ENCODE data around the gene ZSWIM2.
"Not testable (repeated sequence)": the region's sequence is repeated elsewhere in the genome, so short reads cannot be mapped to it uniquely, and the experiment has no call there.

The ZSWIM2 gene, protein sequence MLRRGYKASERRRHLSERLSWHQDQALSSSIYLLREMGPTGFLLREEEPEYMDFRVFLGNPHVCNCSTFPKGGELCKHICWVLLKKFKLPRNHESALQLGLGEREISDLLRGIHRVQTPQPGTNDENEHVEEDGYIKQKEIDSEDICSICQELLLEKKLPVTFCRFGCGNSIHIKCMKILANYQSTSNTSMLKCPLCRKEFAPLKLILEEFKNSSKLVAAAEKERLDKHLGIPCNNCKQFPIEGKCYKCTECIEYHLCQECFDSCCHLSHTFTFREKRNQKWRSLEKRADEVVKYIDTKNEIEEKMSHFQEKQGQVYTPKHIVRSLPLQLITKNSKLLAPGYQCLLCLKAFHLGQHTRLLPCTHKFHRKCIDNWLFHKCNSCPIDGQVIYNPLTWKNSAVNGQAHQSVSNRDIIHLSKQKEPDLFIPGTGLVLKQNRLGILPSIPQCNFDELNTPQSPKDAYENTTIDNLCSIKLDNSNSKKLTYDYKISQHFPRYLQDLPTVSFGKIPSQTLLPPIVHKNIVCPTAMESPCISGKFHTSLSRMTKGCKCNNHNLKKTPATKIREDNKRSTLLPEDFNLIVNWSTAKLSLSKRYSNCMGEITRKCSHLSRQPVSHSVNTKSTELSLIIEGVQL
- 0 reads per million in 2 donors for total RNA-seq

- DNase-seq: peak in 1 of 5 experiments; percentile 57
Measured at GRCh38 chr2:186848873-186849578, at the start of gene ZSWIM2. ZSWIM2 (minus strand) TSS chr2:186849170; CDS start chr2:186849130, 40 bp downstream.

GRCh38 chr2:186896220-186896619, 47.2 kb upstream of the ZSWIM2 start:
- DNase-seq: not testable (repeated sequence)

- no peak for DNase-seq
Measured at GRCh38 chr2:186895451-186895850, 46.5 kb upstream of the ZSWIM2 start.

DNA sequence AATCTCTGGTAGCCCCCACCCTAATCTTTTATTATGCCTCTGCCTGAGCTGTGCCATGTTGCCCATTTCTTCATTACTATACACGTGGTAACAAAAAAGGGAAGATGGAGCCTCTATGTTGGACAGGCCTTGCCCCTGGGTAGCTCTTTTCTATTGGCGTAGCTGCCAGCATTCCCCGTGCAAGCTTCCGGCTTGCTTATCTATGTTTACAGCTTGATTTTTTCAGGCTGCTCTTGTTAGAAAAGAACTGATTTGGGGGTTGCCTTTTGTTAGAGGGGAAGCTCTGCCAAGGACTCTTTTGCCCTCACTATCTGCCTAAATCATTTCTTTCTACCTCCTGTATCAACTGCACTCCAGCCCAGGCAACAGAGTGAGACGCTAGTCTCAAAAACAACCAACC, 45.5 kb upstream of the ZSWIM2 start:
- DNase-seq: no peak

- DNase-seq: no peak
Measured at GRCh38 chr2:186892821-186893220, 43.9 kb upstream of the ZSWIM2 start.

DNA sequence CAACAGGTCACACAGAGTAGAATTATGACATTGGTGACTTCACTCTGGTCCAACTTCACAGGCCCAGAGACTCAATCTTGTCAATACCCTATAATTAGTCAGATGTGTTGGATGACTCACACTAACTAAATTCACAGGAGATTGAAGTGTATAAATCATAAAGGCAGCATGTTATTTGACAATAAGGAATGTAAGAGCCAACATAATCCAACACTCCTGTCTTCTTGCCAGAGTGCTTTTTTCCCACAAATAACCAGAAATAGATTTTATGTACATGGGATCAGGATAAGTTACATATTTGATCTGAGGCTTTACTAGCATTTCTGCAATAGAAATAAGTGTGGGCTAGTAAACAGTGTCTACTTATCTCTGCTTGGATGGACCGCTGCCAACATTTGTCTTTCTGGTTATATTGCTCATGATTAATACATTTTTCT, 42.2 kb upstream of the ZSWIM2 start:
- no peak for DNase-seq

DNA sequence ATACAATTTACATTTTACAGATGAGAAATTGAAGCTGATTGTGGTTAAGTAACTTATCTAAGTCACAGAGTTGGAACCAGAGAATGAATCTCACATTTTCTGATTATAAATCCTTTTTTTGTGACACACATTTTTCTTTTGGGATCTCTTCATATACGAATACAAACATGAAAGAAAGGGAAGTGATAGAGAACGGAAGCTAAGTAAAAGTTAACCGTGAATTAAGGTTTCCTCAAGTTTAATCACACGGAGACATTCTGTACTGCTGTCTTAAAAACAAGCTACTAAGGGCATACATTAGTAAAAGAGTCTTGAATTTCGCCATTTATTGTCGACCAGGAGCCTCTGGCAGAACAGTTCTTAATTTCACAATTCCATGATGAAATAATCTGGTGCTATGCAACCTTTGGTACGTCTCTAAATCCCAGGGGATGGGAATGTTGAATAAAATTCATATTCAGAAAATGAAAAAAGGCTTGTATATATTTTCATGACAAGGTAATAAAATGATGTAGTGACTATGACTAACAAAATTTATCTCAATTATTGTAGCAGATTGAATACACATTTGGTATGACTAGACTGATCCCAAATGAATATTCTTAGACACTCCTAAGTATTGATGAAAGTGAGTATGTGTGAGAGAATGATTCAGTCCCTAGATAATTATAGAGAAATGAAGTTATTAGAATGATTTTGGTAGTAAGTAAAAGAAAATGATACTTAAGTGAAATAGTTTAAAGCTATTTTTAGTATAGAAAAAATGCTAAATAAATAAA, 40.3 kb upstream of the ZSWIM2 start:
- DNase-seq: no peak

- no peak for DNase-seq
Measured at GRCh38 chr2:186887107-186888090, 38.4 kb upstream of the ZSWIM2 start.

GRCh38 chr2:186884587-186884986, 35.6 kb upstream of the ZSWIM2 start:
- DNase-seq: no peak

GRCh38 chr2:186883666-186884065, 34.7 kb upstream of the ZSWIM2 start:
- DNase-seq: no peak

DNA sequence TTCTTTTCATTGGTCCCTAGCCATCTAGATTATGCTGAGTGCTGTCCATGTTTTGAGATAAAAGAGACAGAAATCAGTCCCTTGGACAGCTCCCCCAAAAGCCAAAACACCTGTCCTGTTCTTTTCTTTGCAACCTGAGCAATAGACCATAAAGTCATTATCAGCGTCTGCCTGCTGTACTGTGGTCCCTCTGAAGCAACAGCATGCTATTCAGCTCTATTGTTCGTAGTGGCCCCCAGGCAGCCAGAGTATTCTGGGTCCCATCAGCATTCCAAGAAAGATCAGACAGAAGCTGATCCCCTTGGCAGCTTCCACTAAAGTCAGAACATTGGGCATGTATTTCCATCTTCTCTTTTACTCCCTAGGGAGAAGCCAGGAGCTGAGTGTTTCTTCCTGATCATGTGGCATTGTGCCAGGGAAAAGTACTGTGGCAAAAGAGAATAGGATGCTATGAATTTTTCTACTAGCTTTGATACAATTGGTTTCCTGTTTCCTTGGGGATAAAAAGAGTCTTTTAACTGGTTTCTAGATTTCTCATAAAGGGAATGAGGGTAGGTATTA, 33.6 kb upstream of the ZSWIM2 start:
- no peak for DNase-seq

GRCh38 chr2:186881660-186882059, 32.7 kb upstream of the ZSWIM2 start:
- no peak for DNase-seq

DNA sequence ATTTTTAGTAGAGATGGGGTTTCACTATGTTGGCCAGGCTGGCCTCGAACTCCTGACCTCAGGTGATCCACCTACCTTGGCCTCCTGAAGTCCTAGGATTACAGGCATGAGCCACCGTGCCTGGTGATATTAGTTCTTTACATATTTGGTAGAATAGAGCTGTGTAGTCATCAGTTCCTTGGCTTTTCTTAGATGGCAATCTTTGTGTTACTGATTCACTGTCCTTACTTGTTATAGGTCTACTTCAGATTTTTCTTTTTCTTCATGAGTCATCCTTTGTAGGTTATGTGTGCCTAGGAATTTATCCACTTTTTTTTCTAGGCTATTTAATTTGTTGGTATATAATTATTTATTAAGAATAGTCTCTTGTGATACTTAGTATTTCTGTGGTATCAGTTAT, 30.3 kb upstream of the ZSWIM2 start:
- no peak for DNase-seq

GRCh38 chr2:186874713-186875112, 25.7 kb upstream of the ZSWIM2 start:
- DNase-seq: no peak

- DNase-seq: no peak
Measured at GRCh38 chr2:186871881-186872280, 22.9 kb upstream of the ZSWIM2 start.

GRCh38 chr2:186868344-186868743, 19.4 kb upstream of the ZSWIM2 start:
- no peak for DNase-seq

DNA sequence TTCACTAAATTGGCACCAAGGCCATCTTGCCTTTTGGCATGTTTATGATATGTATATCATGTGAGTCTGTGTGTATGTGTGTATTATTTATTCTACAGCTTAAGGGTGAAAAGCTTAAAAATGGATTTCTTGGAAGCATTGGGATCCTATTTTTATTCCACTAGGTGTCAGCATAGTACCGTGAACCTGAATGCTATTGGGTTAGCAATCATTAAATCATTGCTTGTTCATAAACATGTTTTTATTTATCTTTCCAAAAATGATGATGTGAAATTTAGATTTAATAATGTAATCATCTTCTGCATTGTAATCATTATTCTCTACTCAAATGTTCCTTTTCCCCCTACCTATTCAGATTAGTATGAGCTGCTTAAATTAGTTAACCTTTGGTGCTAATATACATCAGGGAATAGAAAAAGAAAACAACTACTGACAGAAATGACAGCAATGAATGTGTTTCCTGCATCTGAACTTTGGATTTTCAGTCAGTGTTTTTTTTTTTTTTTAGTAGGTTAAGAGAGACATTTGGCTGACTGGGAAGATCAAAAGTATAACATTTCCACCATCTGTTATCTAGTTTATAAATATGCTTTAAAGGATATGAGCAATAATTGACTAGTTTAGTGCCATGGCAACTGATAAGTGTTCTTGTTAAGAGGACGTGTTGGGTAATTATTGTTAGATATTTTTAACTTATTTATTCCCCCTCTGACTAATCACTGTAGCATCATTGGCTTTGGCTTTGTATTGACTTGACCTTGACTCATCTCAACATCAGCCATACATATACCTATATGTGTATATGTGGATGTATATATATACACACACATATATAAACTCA, 14.1 kb upstream of the ZSWIM2 start:
- DNase-seq: no peak

DNA sequence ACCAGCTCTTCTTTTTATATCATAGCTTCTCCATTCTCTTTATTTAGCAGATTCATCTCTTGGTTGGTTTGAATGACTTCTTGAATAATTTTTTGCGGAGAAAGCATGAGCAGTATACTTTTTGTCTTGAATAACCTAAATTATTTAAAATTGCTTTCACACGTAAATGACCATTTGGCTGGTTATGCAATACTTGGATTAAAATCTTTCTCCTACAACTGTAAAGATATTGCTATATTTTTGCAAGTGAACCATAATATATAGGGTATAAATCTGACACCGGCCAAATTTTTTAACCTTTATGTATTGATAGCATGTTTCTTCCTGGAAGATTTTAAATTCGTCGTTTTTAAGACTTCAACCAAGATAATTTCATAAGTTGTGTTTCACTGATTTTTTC, 6.2 kb upstream of the ZSWIM2 start:
- no peak for DNase-seq

GRCh38 chr2:186853951-186854350, 5.0 kb upstream of the ZSWIM2 start:
- no peak for DNase-seq

DNA sequence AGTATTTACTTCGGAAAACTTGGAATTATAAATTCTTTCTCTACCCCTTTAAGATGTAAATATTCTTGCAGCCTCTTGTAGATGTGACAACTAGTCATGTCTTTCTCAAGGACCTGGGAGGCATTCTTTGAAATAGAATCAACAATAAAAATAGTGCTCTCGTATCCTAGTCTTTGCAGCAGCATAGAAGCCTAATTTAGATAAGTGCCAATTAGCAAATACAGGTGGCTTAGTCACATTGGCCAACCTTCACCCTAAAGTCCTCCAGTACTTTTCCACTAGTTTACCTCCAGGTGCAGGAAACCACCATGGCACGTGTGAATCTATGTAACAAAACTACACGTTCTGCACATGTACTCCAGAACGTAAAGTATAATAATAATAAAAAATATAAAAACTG, 3.5 kb upstream of the ZSWIM2 start:
- no peak for DNase-seq
